Hepatocyte (in vitro differentiated cells): ENCODE data around the gene RARA. TPM values are rescaled to one million over a fixed set of nuclear protein-coding genes. Genes with fewer than 3 reads are reported as not detected.

Experiments used
- DNase-seq: peaks from one replicate; pipeline ENCODE4 v3.0.0-alpha.2; 2016; ENCODE audit warnings: low spot score
- H2AFZ ChIP-seq: fragments of 200-600 bp; sonication (generic); 2 replicates; pipeline ENCODE4 v1.6.0; 2016; ENCODE audit warnings: antibody characterized with exemption, mild to moderate bottlenecking
- H3K27ac ChIP-seq: fragments of 200-600 bp; sonication (generic); 2 replicates; pipeline ENCODE4 v1.5.1; 2016; ENCODE audit warnings: mild to moderate bottlenecking
- H3K27me3 ChIP-seq: fragments of 200-600 bp; sonication (generic); 2 replicates; pipeline ENCODE4 v1.6.1; 2016
- H3K36me3 ChIP-seq: fragments of 200-600 bp; sonication (generic); replicated peaks from 2 replicates; pipeline ENCODE4 v1.5.1; 2016; ENCODE audit warnings: low read depth; ENCODE audit not compliant: insufficient read depth
- H3K4me1 ChIP-seq: fragments of 200-600 bp; sonication (generic); 2 replicates; pipeline ENCODE4 v1.5.1; 2016; ENCODE audit warnings: mild to moderate bottlenecking, moderate library complexity; ENCODE audit not compliant: insufficient read depth
- H3K4me2 ChIP-seq: fragments of 200-600 bp; sonication (generic); 2 replicates; pipeline ENCODE4 v1.6.0; 2016
- H3K4me3 ChIP-seq: fragments of 200-600 bp; sonication (generic); 2 replicates; pipeline ENCODE4 v1.5.1; 2016; ENCODE audit warnings: mild to moderate bottlenecking
- H3K79me2 ChIP-seq: fragments of 200-600 bp; sonication (generic); 2 replicates; pipeline ENCODE4 v1.6.0; 2017; ENCODE audit warnings: mild to moderate bottlenecking
- H3K9me2 ChIP-seq: fragments of 200-600 bp; sonication (generic); replicated peaks from 2 replicates; pipeline ENCODE4 v1.6.0; 2017; ENCODE audit warnings: mild to moderate bottlenecking; ENCODE audit not compliant: insufficient read depth
- H3K9me3 ChIP-seq: fragments of 200-600 bp; sonication (generic); 2 replicates; pipeline ENCODE4 v1.5.1; 2016; ENCODE audit warnings: low read depth, mild to moderate bottlenecking
- H4K20me1 ChIP-seq: fragments of 200-600 bp; sonication (generic); 2 replicates; pipeline ENCODE4 v1.6.0; 2016; ENCODE audit warnings: mild to moderate bottlenecking; ENCODE audit not compliant: insufficient read depth, poor library complexity, severe bottlenecking
- EZH2 ChIP-seq: fragments of 200-600 bp; sonication (generic); IDR thresholded peaks from 2 replicates; pipeline ENCODE4 v1.6.1; 2016; ENCODE audit warnings: antibody characterized with exemption, mild to moderate bottlenecking, borderline replicate concordance
- EZH2phosphoT487 ChIP-seq: fragments of 200-600 bp; sonication (generic); IDR thresholded peaks from one replicate; pipeline ENCODE4 v1.6.1; 2018; ENCODE audit warnings: antibody characterized with exemption, mild to moderate bottlenecking, low read depth, moderate library complexity; ENCODE audit not compliant: unreplicated experiment, severe bottlenecking
- WGBS: methylation state at CpG from one replicate; pipeline ENCODE4 v1.1.6; 2016; ENCODE audit warnings: low lambda C conversion rate; ENCODE audit errors: missing lambda C conversion rate; 5-methylcytosine and 5-hydroxymethylcytosine counted together
- polyA plus RNA-seq: library from polyadenylated mRNA; unstranded; fragments of >200 nt; fragmentation: Nextera tagmentation; extraction: Ambion mirVana; gene quantifications from 2 replicates; pipeline ENCODE4 v1.2.1, GENCODE V29; 2016
- total RNA-seq: library from RNA; depleted of rRNA; stranded (reverse); fragments of >200 nt; gene quantifications from 2 replicates; pipeline ENCODE4 v1.2.3, GENCODE V29; 2014
- TF ChIP-seq, protein P1 (sequence below): fragments of 200-600 bp; sonication (generic); IDR thresholded peaks from 2 replicates; pipeline ENCODE4 v1.5.1; 2016; ENCODE audit warnings: antibody characterized with exemption, mild to moderate bottlenecking; ENCODE audit not compliant: poor library complexity

RARA gene
- total and polyA plus RNA-seq, 2 experiments from 2014 or later = 30.0 to 33.1 TPM

DNA sequence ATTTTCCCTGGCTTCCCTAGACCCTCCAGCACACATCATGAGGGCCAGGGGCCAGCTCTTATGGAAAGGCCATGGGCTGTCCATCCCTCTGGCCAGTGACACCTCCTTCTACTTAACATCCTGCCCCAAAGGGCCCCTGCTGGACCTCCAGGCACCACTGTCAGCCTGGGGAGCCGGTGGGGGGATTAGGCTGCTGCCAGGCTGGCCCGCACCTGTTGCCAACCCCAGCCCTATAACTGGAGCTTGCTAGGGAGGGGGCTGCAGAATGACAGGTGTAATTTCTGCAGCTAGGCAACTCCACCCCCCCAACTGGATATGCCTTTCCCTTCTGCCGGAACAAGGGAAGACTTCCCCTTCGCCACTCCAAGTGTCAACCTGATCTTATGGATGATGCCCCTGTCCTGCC, 12.5 kb downstream of the RARA start:
- H3K36me3 ChIP-seq = no peaks in the 10 kb centered on the region
- H3K9me3 ChIP-seq = no peaks in the 10 kb centered on the region
- H2AFZ ChIP-seq = no peak overlapping the region
- 81% methylated on average over 4 of the region's 4 CpGs for WGBS
- H3K4me3 ChIP-seq = no peak overlapping the region
- no peaks in the 10 kb centered on the region for H3K9me2 ChIP-seq
- TF ChIP-seq, protein P1, sequence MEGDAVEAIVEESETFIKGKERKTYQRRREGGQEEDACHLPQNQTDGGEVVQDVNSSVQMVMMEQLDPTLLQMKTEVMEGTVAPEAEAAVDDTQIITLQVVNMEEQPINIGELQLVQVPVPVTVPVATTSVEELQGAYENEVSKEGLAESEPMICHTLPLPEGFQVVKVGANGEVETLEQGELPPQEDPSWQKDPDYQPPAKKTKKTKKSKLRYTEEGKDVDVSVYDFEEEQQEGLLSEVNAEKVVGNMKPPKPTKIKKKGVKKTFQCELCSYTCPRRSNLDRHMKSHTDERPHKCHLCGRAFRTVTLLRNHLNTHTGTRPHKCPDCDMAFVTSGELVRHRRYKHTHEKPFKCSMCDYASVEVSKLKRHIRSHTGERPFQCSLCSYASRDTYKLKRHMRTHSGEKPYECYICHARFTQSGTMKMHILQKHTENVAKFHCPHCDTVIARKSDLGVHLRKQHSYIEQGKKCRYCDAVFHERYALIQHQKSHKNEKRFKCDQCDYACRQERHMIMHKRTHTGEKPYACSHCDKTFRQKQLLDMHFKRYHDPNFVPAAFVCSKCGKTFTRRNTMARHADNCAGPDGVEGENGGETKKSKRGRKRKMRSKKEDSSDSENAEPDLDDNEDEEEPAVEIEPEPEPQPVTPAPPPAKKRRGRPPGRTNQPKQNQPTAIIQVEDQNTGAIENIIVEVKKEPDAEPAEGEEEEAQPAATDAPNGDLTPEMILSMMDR = no peak
- TF ChIP-seq EZH2 (no peak), EZH2phosphoT487 (no peak)
- peak overlapping the region; percentile 87 for H3K4me2 ChIP-seq
- DNase-seq = no peak
- H3K79me2 ChIP-seq = peaks cover 93% of the 10 kb centered on the region
- peaks cover 72% of the 10 kb centered on the region for H3K4me1 ChIP-seq
- no peaks in the 10 kb centered on the region for H3K27me3 ChIP-seq
- peaks cover 68% of the 10 kb centered on the region for H4K20me1 ChIP-seq
- peak overlapping the region; percentile 87 for H3K27ac ChIP-seq

DNA sequence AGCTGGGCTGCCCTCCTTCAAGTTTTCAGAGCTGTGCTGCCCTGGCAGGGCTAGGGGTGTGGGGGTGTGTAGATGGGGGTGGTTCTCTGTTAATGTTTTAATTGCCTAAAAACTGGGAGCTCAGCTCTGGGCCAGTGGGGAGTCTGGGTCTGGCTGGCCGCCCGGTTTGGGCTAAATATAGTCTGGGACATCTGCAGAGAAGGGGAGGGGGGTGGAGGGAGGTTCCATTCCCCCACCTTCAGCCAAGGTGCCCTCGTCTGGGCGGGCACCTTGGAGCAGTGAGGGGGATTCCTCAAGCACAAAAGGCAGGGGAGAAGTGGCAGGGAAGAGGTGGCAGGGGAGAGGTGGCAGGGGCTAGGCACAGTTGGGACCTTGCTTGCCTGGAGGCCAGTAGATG, 13.0 kb downstream of the RARA start:
- peaks cover 74% of the 10 kb centered on the region for H3K4me1 ChIP-seq
- 66% methylated on average over 4 of the region's 4 CpGs for WGBS
- peaks cover 73% of the 10 kb centered on the region for H4K20me1 ChIP-seq

DNA sequence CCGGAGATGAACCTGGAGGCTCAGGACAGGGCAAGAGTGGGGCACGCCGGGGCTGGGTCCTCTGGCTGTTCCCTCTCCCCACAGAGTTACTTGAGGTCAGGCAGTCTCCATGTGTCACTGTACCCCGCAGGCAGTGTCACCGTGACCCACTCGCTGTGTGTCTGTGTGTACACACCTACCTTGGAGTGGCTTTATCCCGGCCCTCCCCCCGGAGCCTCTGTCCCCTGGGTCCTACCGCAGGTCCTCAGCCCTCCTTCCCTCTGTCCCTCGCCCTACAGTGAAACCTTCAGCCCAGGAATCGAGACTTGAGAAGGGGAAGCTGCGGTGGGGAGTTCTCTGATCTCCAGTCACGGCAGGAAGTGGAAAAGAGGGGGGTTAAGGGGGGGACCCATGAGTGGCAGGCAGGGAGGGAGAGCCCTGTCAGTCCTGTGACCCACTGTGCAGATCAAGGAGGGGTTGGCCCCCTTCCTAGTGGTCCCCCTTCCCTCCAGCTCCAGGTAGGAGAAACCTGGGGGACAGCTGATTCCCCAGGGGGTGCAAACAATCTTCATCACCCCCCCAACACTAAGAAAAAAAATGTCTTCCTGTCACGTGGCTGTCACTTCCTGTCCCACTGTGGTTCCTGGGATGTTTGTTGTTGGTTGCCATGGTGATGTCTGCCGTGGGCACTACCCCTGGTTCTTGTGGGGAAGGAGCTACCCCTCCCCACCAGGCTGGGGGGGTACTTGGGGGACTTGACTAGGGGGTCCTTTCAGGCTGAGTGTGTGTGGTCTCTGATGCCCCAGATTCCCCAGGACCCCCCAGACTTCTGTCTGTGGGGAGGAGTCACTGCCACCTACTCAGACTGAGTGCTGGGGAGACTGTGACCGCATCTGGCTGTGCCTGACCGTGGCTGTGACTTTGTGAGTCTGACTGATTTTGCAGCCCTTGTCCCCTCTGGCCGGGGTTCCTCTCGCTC, 13.7 kb downstream of the RARA start:
- Histone ChIP-seq H3K4me3 (no peak overlapping the region), H3K79me2 (peaks cover 97% of the 10 kb centered on the region)
- DNase-seq = peak; percentile 67

More for the DNA sequence above, 13.0 kb downstream of the RARA start:
- Histone ChIP-seq H3K36me3 (no peaks in the 10 kb centered on the region), H3K27ac (peak overlapping the region; percentile 87), H2AFZ (no peak overlapping the region), H3K27me3 (no peaks in the 10 kb centered on the region), H3K4me3 (no peak overlapping the region), H3K9me2 (no peaks in the 10 kb centered on the region), H3K4me2 (peak overlapping the region; percentile 87), H3K79me2 (peaks cover 96% of the 10 kb centered on the region), H3K9me3 (no peaks in the 10 kb centered on the region)
- TF ChIP-seq EZH2 = no peak
- TF ChIP-seq, protein P1 = no peak
- TF ChIP-seq EZH2phosphoT487 = no peak
- DNase-seq = no peak

More for the DNA sequence above, 13.7 kb downstream of the RARA start:
- no peak for TF ChIP-seq EZH2phosphoT487
- peaks cover 80% of the 10 kb centered on the region for H4K20me1 ChIP-seq
- H3K9me2 ChIP-seq = no peaks in the 10 kb centered on the region
- peak overlapping the region; percentile 87 for H3K27ac ChIP-seq
- no peak overlapping the region for H2AFZ ChIP-seq
- no peaks in the 10 kb centered on the region for H3K27me3 ChIP-seq
- WGBS = 41% methylated on average over 18 of the region's 19 CpGs
- H3K4me2 ChIP-seq = peak overlapping the region; percentile 87
- no peaks in the 10 kb centered on the region for H3K36me3 ChIP-seq
- H3K9me3 ChIP-seq = no peaks in the 10 kb centered on the region
- peaks cover 74% of the 10 kb centered on the region for H3K4me1 ChIP-seq
